Transverse colon (tissue), 4 donors: ENCODE results near the gene SETD3.

ENCODE experiments used
- POLR2A ChIP-seq: fragments of 450-650 bp; IDR thresholded peaks from one replicate; pipeline ENCODE4 v1.6.1; 2016; ENCODE audit warnings: antibody characterized with exemption, mild to moderate bottlenecking, moderate library complexity
- POLR2AphosphoS5 ChIP-seq, 3 donors: sonication (generic); formaldehyde crosslinking; IDR thresholded peaks; one replicate each; pipeline ENCODE4 v1.6.1; 2016; ENCODE audit warnings: antibody characterized with exemption in 3 of 3
- TF ChIP-seq, protein P1 (sequence below), 5 experiments: fragments of 200-600 bp in 3 of 5; fragments of 450-650 bp in 2 of 5; sonication (generic) in 3 of 5; IDR thresholded peaks; 1 replicate in 2 of 5; 2 replicates in 3 of 5; pipeline ENCODE4 v1.5.1; 2016 to 2017; ENCODE audit warnings: antibody characterized with exemption in 5 of 5, inconsistent platforms in 3 of 5, mild to moderate bottlenecking in 2 of 5, moderate library complexity in 1 of 5

DNA sequence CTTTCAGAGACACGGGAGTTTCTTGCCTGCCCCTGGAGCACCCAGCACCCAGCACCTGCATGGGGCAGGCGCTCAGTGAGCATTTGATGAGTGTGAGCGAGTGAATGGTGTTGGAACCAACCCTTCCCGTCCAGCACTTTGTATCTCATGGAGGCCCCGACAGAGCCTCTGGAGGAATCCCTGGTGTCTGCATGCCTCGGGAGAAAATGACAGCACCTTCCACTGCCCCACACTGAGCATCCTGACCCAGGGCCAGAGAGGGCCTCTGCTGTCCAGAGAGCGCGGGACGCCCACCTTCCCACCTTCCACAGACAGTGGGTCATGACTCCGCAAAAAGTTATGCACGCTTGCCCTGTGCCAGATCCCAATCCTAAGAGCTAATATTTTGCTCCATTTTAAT lies 105.7 kb downstream of the SETD3 start:
- TF ChIP-seq, protein P1, sequence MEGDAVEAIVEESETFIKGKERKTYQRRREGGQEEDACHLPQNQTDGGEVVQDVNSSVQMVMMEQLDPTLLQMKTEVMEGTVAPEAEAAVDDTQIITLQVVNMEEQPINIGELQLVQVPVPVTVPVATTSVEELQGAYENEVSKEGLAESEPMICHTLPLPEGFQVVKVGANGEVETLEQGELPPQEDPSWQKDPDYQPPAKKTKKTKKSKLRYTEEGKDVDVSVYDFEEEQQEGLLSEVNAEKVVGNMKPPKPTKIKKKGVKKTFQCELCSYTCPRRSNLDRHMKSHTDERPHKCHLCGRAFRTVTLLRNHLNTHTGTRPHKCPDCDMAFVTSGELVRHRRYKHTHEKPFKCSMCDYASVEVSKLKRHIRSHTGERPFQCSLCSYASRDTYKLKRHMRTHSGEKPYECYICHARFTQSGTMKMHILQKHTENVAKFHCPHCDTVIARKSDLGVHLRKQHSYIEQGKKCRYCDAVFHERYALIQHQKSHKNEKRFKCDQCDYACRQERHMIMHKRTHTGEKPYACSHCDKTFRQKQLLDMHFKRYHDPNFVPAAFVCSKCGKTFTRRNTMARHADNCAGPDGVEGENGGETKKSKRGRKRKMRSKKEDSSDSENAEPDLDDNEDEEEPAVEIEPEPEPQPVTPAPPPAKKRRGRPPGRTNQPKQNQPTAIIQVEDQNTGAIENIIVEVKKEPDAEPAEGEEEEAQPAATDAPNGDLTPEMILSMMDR (IDR thresholded peaks at IDR 0.05): no peak
- TF ChIP-seq POLR2AphosphoS5 (IDR thresholded peaks at IDR 0.05) (no peak), POLR2A (no peak)
